ENCODE results near the gene SNRPF. TPM values are rescaled to one million over a fixed set of nuclear protein-coding genes. Genes with fewer than 3 reads are reported as not detected.
"Not testable (repeated sequence)": the region's sequence is repeated elsewhere in the genome, so short reads cannot be mapped to it uniquely, and the experiment has no call there.

The SNRPF gene
- total and polyA plus RNA-seq, 8 donors = 10.9 to 55.4 (median 31.2) TPM; not detected in 2

- TF ChIP-seq, protein P1, sequence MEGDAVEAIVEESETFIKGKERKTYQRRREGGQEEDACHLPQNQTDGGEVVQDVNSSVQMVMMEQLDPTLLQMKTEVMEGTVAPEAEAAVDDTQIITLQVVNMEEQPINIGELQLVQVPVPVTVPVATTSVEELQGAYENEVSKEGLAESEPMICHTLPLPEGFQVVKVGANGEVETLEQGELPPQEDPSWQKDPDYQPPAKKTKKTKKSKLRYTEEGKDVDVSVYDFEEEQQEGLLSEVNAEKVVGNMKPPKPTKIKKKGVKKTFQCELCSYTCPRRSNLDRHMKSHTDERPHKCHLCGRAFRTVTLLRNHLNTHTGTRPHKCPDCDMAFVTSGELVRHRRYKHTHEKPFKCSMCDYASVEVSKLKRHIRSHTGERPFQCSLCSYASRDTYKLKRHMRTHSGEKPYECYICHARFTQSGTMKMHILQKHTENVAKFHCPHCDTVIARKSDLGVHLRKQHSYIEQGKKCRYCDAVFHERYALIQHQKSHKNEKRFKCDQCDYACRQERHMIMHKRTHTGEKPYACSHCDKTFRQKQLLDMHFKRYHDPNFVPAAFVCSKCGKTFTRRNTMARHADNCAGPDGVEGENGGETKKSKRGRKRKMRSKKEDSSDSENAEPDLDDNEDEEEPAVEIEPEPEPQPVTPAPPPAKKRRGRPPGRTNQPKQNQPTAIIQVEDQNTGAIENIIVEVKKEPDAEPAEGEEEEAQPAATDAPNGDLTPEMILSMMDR (IDR thresholded peaks at IDR 0.05) = no peak
- TF ChIP-seq POLR2AphosphoS5 (IDR thresholded peaks at IDR 0.05) (no peak), EP300 (IDR thresholded peaks at IDR 0.05) (no peak), POLR2A (IDR thresholded peaks at IDR 0.05) (no peak)
- intact Hi-C loops (cut with DNase I; ENCODE audit: low total_unique reads) = no loop called here
These were observed 20.6 kb upstream of the SNRPF start for GRCh38 chr12:95838125-95838524.

GRCh38 chr12:95842426-95842825 is 16.3 kb upstream of the SNRPF start:
- intact Hi-C loops (cut with DNase I; ENCODE audit: low total_unique reads); DNase-seq; H3K36me3 ChIP-seq; H3K9me3 ChIP-seq; H3K4me3 ChIP-seq: not testable (repeated sequence)
- H3K4me1 ChIP-seq = peaks cover 8 to 13% (median 11%) of the 10 kb centered on the region in 4 donors
- WGBS, 5 donors = 53 to 92% (median 87%) methylated on average over 6 to 7 of the region's 12 CpGs
- peak overlapping the region in 1 of 5 donors; percentile 42 for H3K27ac ChIP-seq
- peaks cover 0 to 14% (median 0%) of the 10 kb centered on the region in 3 donors for H3K27me3 ChIP-seq

More at GRCh38 chr12:95838125-95838524, 20.6 kb upstream of the SNRPF start:
- H3K9me3 ChIP-seq = no peaks in the 10 kb centered on the region
- H3K27ac ChIP-seq = peak overlapping the region in 4 of 5 donors; percentile 44 to 79 (median 57)
- WGBS, 5 donors = 3 to 8% (median 5%) methylated on average over 11 of the region's 11 CpGs
- peaks cover 8 to 28% (median 26%) of the 10 kb centered on the region in 4 donors for H3K4me1 ChIP-seq
- H3K36me3 ChIP-seq = no peaks in the 10 kb centered on the region
- no peaks in the 10 kb centered on the region for H3K27me3 ChIP-seq
- H3K4me3 ChIP-seq = no peak overlapping the region
- peak; percentile 43 to 64 for DNase-seq

DNA sequence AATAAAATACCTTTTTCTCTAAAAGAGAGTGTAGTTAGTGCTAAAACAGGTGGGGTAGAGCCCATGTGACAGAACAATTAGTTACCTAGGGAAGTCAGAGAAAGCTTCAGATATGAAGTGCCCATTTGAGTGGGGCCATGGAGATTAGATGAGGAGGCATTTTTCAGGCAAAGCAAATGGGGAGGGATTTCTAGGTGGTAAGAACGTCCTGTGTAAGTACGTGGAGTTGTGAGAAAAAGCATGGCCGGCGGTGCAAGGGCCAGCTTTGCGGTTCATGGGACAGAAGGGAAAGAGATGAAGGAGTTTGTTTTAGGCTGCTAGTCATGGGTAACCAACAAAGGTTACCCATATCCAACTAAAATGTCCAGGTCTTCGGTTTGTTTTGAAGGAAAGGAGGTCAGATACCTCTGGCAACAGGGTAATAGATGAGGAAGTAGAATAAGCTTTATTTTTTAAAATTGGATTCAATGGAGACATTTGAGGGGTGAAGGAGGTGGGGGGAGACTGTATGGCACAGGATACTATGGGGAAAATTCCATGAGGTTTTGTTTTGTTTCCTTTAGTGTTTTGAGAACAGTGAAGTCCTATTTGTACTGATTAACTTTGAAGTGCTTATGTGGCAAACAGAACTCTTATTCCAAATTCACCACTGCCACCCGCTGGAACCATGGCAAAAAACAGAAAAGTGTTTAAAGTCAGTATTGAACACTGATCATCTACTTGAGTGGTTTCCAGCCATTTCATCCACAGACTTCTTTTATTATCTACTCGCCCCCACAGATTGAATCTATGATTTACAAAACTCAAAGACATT is 10.0 kb upstream of the SNRPF start:
- peak; percentile 55 to 62 for DNase-seq
- 39 to 54% (median 39%) methylated on average over 8 of the region's 8 CpGs for WGBS, 5 donors
- Histone ChIP-seq H3K4me1 (no peaks in the 10 kb centered on the region), H3K9me3 (no peaks in the 10 kb centered on the region), H3K27me3 (peaks cover 0 to 8% (median 0%) of the 10 kb centered on the region in 3 donors), H3K27ac (peak overlapping the region in 4 of 5 donors; percentile 3 to 53 (median 20)), H3K36me3 (no peaks in the 10 kb centered on the region), H3K4me3 (no peak overlapping the region)
- TF ChIP-seq POLR2AphosphoS5 (IDR thresholded peaks at IDR 0.05) = no peak
- TF ChIP-seq, protein P1 (IDR thresholded peaks at IDR 0.05) = peak in 3 of 7 experiments; percentile 10 to 53 (median 34)
- intact Hi-C loops (cut with DNase I; ENCODE audit: low total_unique reads) = no loop called here

DNA sequence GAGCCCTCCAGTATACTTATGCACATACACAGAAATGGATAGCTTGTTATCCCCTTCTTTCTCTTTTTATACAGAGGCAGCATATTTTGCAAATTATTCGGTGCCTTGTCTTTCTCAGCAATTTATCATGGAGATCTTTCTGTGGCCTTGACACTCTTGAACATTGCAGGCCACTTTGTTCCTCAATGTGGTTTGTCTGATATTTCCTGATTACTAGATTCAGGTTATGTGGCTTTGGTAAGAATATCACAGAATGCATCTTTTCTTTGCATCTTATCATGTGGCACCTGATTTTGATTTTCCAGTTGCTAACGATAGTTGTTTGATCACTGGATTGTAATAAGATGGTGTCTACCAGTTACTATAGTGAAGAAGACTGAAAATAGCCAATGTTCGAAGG is 7.1 kb upstream of the SNRPF start:
- no peak overlapping the region for H3K27ac ChIP-seq
- intact Hi-C loops (cut with DNase I; ENCODE audit: low total_unique reads) = no loop called here
- DNase-seq = no peak
- 62 to 75% (median 71%) methylated on average over 3 of the region's 3 CpGs for whole genome bisulfite sequencing, 5 donors
- H3K4me1 ChIP-seq = no peaks in the 10 kb centered on the region
- H3K9me3 ChIP-seq = no peaks in the 10 kb centered on the region
- H3K4me3 ChIP-seq = no peak overlapping the region
- no peak for TF ChIP-seq POLR2A (IDR thresholded peaks at IDR 0.05)
- TF ChIP-seq, protein P1 (IDR thresholded peaks at IDR 0.05) = no peak
- TF ChIP-seq POLR2AphosphoS5 (IDR thresholded peaks at IDR 0.05) = no peak
- TF ChIP-seq EP300 (IDR thresholded peaks at IDR 0.05) = no peak
- no peaks in the 10 kb centered on the region for H3K27me3 ChIP-seq
- no peaks in the 10 kb centered on the region for H3K36me3 ChIP-seq

DNA sequence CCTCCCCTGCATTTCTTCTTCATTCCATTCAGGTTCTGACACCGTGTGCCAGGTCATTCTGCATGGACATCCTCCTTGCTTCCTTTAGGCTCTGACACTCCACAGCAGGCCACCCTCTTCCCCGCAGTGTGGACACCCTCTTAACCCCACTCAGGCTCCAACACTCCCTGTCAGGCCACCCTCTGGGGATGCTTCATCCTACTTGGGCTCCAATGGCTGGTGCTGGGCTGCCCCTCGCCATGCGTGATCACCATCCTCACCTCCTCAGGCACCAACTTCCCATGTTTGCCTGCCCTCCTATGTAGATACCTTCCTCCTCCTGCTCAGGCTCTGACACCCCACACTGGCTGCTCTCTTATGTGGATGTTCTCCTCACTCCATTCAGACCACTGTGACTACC is 6.6 kb upstream of the SNRPF start:
- intact Hi-C loops (cut with DNase I; ENCODE audit: low total_unique reads) = no loop called here
- WGBS, 5 donors = 89 to 94% (median 92%) methylated on average over 4 of the region's 4 CpGs
- no peak for DNase-seq
- H3K9me3 ChIP-seq = no peaks in the 10 kb centered on the region
- H3K27me3 ChIP-seq = no peaks in the 10 kb centered on the region
- H3K4me1 ChIP-seq = no peaks in the 10 kb centered on the region
- H3K27ac ChIP-seq = no peak overlapping the region
- H3K36me3 ChIP-seq = no peaks in the 10 kb centered on the region
- H3K4me3 ChIP-seq = no peak overlapping the region
- TF ChIP-seq, protein P1 (IDR thresholded peaks at IDR 0.05) = no peak
- TF ChIP-seq POLR2AphosphoS5 (IDR thresholded peaks at IDR 0.05) = no peak
- no peak for TF ChIP-seq EP300 (IDR thresholded peaks at IDR 0.05)
- TF ChIP-seq POLR2A (IDR thresholded peaks at IDR 0.05) = no peak

All from stomach (tissue), 9 donors.